GM21526 (cell line): ENCODE measurements around the gene BNC2.

Experiments used
- ATAC-seq: cut with Tn5 transposase; IDR thresholded peaks from one replicate; pipeline ENCODE4 v1.9.1; 2021; ENCODE audit warnings: moderate library complexity; ENCODE audit not compliant: unreplicated experiment, low FRiP score

Gene BNC2

DNA sequence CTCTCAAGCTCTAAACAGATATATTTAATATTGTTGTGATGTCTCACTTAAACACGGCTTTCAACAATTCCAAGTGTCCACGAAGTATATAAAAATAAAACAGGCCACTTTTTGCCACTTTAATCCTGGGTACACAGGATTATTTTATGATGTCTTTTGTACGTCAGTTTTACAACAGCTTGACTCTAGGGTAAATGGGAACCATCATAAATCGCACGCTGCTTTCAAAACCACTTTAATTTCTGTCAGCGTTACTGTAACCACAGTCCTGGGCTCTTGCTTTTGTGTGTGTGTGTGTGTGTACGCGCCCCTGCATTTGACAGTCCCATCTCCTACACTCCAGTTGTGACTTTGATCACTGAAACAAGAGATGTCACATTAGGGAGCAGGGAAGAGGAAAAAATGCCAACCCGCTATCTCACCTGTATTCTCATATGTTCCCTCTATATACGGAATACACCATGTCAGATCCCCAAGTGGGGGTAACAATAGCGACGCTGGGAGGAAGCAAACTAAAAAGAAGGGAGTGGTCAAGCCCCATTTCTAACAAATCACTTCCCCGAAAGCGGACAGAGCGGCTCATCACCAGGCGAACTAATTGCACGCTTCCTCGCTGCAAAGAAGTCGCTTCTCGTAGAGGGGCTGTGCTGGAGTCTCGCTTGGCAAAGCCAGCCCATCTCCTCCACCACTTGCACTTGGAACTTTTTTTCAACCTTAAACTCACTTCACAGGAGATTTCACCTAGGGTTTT lies 1.2 kb downstream of the BNC2 start:
- no peak for ATAC-seq

DNA sequence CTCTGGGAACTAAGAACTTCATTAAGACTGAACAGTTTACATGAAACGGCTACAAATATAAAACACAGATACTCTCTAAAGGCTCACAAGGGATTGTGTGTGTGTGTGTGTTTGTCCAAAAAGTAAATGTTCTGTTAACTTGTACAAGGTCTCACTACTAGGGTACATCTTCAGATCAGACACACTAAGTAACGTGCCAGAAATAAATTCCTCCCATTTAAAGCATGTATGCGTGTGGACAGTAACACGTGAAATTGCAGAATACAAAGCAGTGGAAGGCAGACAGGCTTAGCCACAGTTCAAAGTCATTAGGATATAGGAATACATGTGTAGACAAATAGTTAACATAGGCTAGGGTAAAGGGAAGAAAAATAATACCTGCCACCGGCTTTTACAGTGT lies 1.8 kb downstream of the BNC2 start:
- no peak for ATAC-seq

DNA sequence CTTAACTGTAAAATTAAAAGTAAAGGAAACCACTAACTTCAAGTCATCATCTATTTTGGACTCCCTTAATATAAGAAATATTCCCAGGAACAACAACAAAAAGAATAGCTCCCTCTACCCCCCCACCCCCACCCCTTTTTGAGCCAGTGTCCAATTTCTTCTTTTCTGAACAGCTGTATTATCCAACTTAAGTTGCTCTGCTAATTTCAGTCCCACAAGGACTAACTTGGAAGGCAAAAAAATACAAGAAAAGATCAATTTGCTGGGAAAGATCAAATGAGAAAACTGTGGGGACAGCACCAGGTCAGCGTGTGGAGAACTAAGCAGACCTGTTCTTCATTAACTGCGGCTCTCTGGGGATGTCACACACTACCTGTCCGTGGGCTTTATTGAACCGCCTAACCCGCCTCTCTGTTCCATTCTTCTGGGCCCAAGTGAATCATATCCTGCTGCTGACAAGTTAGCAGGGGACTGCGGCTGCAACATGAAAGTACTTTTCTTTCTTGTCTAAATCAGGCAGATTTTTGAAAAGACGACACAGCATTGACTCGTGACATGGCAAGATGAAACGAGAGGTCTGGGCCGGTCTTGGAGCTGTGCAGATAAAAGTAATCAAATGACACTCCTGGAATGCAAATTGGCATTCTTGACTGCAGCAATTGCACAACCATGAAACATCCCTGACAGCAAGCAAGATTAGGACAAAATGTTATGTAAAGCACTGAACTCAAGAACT lies 2.7 kb downstream of the BNC2 start:
- no peak for ATAC-seq

DNA sequence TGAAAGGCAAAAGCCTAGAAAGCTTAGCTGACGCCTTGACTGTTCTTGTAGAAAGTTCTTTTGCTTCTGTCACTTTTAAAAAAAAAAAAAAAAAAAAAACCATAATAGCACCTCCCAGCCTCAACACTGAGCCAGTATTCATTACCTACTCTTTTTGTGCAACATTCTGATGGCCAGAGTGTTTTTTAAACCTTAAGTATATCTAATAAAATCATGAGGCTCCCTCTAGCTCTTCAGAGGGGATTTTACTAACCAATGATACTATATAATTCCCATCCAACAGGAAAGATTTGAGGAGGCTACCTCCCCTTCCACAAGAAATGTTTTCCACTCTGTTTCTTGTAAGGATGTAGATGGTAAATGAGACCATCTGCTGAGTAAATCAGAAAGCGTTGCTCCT lies 3.9 kb downstream of the BNC2 start:
- no peak for ATAC-seq

DNA sequence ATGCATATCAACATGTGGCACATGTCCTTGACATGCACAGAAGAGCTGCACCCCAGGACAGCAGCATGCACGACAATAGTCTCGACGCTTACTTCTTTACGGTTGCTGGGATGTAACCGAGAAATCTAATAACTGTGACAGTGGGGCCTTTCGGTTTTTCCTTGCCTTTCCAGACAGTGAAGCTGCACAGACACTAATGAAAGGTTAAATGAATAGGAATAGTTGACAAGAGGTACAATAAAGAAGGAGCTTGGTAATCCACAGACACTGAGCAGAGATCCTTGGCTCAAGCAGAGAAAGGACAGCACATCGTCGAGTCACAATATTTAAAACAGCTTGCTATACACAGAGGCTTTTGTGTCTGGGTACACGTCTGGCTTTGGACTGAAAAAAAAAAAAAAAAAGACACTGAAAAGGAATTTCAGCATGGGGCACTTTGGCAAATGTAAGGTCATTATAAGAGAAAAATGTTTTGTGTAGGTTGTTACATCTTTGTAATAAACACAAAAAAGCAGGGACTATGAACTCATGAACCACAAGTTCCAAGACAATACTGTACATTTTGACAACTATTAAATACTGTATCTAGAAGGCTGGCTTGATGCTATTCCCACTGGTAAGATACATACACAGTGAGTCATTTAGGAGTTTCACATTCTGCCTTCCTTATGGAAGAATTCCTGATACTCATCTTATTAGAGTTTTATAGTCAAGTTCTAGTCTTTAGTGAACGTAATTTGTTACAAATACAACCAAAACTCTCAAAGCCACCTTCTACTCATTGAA lies 5.6 kb downstream of the BNC2 start:
- no peak for ATAC-seq

DNA sequence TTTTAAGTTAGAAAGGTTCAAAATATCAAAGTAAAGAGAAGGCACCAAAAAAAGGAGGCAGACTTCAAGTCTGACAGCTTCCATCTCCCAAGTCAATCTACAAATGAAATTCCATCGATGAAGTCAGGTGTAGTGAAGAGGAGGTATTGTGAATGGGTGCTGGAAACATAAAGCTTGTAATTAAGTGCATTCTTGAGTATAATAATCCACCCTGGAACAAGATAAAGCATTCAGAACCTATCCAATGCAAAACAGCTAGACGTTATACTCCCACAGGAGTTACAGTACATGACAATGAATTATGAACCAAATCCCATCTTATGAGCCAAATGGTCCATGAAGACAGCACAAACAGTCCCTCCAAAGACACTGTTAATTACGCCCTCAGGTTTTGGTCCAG lies 22.3 kb downstream of the BNC2 start:
- ATAC-seq: no peak

DNA sequence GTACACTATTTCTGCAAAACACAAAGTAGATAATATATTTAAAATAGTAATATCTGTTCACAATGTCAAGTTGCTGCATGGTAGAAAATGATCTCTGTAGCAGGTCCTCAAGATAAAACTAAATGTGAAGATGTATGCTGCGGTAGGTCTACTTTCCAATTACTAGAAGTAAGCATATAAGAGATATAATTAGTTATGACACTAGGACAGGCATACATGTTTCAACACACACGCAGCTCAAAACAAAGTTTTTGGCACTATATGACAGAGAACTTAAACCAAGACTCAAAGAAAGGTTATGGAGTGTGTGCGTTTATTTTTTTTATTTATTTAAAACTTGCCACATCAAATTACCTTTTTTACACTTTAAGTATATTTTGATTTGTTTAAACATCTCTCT lies 23.5 kb downstream of the BNC2 start:
- no peak for ATAC-seq

DNA sequence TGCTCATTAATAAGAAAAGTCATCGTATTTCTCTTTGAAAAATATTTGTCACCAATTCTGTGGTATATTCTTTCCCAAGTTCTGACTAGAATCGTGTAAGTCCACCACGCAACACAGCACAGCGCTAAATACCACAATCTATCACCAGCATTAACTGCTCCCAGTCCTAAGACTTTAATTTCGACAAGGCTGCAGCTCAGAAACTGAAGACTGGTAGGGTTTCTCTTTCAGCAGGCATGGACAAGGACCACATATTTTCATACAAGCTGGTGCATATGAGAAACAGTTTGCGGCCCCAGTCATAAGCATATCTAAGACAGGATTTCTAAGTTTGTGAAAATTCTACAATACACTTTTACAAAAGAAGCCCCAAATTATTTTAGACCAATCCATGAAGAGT lies 24.1 kb downstream of the BNC2 start:
- no peak for ATAC-seq

DNA sequence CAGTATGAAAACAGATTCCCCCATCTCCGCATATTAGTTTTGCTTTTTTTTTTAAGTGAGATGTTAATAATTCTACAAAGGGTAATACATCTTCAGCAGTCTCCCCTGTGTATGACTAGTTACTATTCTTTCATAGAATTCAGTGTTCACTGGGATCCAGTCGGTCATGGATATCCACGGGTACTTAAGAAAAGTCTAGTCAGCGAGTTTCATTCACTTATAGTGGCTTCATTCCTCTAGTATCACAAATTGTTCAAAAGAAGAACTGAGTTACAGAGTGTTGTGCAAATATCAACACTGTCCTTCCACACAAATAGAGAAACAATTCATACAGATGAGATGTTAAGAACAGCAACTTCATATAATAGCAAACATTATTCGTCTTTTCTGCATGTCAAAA lies 35.7 kb downstream of the BNC2 start:
- ATAC-seq: no peak

DNA sequence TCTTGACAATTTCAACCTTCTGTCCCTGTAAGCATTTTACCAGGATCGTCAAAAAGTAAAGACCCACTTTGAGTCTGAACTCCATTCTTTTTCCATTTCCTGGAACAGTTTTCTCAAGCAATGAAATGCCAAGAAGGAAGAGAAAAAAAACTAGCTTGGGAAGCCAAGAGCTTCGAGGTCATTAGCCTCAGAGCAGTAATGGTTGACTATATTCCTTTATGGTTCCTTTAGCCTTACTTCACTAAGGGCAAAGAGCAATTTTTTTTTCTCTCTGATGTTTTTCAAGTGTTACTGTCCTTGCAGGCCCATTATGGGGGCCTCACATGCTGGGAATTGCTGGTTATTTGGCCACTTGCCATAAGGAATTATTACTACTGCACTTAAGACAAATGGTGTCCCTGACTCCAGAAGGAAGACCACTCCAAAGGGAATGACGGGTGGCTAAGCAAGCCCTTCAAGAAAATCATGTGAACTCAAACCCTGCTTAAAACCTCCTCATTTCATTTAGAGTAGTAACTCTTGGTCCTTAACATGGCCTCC lies 37.1 kb downstream of the BNC2 start:
- ATAC-seq: no peak

DNA sequence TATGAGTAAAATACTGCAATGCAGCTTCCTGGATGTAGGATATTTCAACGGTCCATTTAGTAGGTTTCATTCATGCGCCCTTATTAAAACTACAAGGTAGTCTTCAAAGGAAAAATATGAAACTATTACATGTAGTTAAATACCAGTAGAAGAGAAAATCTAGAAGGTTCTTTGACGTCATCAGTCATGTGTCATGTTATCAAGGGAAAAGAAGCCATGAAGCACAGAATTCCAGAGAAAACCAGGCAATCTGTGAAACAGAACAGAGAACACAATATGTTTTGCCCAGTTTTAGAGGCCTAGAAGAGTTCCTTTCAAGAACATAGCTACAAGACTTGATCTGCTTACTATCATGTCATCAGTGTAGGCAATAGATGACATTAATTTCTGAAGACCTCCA lies 38.4 kb downstream of the BNC2 start:
- no peak for ATAC-seq

DNA sequence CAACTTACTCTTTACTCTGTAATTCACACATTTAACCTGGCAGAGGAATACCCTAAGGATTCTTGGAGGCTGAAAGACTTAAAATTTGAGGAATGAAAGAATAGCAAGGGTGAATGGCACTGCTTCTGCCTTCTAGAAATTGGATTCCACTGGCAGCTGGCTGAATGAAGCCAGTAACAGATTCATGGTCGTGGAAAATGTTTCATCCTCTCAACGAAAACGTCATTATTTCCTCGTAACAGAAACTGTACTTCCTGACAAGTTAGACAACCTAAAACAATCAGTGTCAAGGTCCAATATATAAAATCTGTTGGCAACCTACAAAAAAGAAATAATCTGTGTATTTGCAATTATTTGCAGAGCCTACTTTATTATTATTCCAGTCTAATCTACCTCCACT lies 39.7 kb downstream of the BNC2 start:
- ATAC-seq: no peak

DNA sequence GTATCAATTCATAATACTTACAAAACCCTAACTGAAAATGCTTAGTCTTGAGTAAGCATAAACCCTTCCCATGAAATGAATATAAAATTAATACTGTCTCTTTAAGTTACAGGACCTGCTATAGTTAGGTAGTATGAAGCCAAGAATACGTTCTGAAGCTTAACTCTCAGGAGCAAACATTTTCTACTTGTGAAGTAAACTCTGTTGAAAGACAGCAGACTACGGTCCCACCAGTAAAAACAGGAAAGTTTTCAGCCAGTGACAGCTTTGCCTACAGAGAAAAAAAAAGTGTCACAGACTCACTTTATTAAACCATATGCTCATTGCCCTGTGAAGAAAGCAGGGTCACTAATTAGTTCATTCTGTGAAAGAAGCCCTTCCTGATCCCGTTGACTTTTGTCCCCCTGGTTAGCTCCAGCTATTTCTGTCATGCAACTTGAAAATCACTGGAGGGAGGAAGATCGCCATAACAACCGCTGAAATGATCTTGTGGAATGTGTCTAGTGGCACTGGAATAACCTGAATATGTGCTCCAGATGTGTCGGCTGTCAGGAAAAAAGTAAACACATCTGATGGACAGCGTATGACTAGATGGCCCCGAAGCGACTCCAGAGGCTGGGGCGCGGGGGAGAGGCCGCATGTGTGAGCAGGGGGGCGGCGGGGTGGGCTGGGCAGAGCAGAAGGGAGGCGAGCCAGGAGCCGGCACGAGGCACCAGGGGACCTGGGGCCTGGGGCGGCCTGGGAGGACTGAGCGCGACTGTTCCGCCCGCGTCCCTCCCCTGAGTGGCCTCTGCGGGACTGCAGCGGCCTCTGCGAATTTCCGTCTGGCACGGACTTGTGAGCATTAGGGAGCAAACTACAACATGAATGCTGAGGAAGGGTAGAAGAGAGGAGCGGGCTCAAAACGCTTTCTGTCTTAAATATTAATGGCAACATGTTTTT lies 41.9 kb downstream of the BNC2 start:
- ATAC-seq: no peak

DNA sequence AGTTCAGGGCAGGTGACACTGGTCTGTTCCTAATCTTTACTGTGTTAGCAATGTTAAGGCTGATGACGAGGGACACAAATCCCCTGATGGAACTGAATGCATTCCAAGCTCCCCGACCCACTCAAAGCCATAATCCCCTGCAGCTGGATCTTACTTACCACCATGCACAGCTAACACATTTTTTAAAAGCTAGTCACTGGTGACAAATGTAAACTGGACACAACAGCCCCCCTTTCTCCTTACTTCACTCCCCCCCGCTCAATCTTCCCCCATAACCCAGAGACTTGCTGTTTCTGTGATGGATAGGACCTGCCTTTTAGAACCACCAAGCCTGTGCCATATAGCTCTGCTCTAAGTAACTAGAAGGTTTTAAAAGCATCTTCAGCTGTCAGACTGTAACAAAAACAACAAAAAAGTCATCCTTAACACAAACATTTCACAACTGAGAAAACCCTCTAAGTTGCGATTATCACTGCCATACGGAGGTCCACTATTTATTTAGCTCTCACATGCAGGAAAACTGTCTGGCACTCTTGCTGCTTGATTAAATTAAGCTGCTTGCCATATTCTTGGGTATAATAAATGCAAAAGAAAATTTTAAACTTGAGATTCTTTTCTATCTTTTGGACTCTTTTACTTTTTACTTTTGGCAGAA lies 44.4 kb downstream of the BNC2 start:
- no peak for ATAC-seq

DNA sequence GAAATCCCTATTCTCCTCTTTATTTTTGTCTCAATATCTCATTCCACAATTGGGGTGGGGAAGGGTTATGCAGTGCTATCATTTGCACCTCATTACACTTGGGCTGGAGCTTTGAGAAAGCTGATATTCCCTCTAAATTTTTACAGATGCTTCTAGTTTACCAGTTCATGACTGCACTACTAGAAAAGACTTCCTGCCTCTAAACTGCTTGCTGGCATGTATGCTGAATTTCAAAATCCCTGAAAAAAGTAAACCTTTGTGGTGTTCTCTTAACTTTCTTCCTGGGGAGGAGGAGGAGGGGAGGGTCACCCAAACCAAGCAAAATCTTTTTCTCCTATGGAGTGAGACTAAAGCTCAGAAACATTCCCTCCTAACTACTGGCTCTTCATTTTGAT lies 45.1 kb downstream of the BNC2 start:
- no peak for ATAC-seq

DNA sequence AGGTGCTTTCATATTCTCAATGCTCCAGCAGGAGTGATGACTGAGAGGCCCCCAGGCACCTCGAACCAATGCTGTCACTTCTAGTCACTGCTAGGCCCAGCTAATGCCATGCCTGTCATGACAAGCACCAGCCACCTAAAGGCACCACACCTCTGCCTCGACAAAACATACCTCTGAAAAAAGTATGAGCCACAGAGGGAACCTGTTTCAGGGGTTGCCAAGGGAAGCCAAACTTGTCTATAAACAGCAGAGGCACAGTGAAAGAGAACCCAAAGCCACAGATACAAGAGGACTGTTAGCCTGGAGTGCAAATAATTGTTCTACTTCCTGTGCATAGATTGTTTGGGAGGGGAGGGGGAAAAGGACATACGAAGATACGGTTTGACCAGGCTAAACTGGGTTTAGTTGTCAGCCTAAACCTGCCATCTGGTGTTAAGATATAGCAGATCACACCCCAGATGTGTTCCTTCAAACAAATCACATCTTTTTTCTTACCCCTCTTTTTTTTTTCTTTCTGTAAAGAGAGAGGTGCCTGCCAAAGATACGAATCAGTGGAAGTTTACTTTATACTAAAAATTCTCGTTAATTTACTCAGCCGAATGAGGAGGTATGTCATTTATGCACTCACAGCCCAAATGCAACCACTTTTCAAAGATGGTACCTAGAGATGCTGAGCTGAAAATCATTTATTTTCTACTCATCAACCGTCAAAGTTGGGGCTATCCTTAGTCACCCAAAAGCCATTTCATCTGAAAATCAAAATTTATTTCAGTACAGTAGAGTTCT lies 45.7 kb downstream of the BNC2 start:
- no peak for ATAC-seq

DNA sequence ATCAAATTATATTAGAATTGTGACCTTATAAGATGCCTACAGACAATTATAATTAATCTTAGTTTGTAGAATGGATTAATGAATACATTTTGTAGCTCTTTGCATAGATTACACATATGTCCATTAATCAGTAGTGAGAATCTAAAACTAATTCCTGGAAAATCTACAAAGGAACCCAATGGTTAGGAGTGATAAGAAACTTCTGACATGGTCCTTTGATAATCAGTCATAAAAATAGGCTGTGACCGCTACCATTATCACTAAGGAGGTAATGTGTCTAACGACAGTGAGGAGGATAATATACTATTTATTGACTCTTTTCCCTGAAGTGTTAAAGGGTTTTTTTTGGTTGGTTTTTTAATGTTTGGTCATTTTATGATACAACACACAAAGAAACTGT lies 46.6 kb downstream of the BNC2 start:
- no peak for ATAC-seq

DNA sequence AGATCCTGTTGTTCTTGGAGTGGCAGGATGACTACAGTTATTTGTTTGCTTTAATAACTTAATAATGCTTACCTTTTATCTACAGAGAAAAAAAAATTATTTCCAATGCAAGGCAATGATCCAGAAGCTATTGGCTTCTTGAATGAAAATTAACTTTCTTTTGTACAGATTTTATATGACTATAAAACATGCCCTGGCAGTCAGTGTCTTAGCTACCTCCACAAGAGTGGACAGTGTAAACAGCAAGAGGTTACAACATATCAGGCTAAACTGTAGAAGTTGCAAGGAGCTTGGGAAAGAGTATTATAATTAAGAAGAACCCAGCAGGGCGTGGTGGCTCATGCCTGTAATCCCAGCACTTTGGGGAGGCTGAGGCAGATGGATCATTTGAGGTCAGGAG lies 49.1 kb downstream of the BNC2 start:
- ATAC-seq: no peak

DNA sequence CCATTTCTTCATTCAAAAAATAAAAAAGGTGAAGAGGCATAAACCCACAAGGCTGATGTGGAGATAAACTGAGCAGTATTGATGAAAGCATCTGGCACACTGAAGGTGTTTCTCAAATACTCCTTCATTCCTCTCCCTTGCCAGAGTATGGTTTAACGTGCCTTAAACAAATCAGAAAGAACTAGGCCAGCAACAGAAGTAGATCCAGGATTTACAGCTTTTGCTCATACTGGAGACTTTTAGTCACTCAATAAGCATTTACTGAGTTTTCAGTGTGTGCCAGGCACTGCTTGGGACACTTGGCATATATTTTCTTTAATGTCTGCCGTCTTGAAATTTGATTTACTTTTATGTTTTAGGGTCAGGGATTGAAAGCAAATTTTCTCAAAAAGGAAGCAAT lies 53.0 kb downstream of the BNC2 start:
- no peak for ATAC-seq
